GM18526 (cell line): ENCODE data around the gene RAB11B.

Source experiments
- POLR2A ChIP-seq: IDR thresholded peaks from 3 replicates; pipeline ENCODE4 v1.6.1; 2011; ENCODE audit not compliant: insufficient read length; ENCODE audit errors: extremely low read depth

The RAB11B gene

DNA sequence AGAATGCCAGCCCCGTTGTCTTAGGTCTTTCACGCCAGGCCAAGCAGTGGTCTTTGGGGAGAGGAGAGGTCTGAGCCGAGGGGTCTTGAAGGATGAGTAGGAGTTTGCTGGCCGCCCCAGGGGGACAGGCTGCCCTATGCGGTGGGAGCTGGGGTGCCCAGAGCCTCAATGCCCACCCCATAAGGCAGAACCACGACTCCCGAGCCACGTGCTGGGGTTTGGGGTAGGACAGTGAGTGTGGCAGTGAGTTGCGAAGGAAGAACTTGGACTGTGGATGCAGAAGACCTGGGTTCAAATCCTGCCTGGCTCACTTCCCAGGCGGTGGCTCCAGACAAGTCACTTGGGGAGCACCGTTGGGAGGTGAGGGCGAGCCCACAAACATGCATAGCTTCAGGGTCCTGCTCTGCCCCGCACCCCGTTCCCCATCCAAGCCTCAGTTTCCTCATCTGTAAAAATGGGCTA lies 5.5 kb downstream of the RAB11B start:
- no peak for TF ChIP-seq POLR2A

DNA sequence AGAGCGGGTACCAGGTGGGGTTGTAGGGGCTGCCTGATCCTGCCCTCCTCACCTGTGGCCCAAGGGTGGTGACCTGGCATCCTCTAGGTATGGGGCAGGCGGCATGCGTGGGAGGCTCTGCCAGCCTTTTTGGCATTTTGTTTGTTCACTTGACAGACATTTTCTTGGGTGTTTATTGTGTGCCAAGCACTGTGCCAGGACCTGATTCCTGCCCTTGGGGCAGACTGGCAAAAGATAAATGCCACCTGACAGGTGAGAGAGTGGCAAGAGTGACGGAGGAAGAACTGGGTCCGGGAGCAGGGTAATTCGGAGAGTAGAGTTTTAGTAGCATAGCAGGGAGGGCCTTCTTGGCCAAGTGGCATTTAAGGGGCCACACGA lies 6.0 kb downstream of the RAB11B start:
- TF ChIP-seq POLR2A = no peak

DNA sequence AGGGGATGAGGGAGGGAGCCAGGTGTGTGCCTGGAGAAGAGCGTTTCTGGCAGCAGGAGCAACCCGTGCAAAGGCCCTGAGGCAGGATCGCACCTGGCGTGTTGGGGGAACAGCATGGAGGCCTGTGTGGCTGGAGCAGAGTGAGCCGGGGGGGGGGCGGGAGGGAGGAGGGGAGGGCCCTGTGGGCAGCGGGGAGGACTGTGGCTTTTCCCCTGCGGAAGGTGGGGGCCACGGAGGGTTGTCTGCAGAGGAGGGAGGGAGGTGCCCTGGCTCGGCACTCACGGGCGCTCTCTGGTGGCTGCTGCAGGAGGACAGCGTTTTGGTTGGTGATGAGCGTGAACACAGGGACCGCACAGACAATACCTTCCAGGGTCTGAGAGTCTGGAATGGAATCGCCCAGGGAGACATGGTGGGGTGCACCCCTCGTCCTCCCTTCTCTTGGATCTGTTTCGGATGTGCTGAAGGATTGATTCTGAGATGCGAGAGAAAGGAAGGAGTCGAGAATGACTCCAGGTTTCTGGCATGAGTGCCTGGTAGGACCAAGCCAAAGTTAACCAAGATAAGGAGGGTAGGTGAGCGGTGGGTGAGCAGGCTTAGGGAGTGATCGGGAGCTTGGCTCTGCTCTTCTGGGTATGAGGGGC lies 6.5 kb downstream of the RAB11B start:
- TF ChIP-seq POLR2A = no peak

DNA sequence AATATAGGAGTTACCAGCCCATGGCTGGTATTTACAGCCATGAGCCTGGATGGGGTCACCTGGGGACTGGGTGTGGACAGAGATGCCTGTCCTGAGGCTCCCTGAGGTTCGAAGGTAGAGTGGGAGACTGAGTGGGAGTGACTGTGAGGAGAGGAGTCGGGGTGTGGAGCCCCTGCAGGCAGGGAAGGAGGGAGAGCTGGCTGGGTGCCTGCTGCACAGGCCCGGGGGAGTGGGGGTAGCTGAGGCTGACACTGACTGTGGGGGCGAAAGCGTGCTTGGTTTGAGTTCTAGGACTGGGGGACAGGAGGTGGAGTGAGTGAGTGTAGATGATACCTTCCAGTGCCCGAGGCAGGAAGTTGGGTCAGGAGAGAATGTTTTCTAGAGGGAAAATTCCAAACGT lies 7.1 kb downstream of the RAB11B start:
- no peak for TF ChIP-seq POLR2A

DNA sequence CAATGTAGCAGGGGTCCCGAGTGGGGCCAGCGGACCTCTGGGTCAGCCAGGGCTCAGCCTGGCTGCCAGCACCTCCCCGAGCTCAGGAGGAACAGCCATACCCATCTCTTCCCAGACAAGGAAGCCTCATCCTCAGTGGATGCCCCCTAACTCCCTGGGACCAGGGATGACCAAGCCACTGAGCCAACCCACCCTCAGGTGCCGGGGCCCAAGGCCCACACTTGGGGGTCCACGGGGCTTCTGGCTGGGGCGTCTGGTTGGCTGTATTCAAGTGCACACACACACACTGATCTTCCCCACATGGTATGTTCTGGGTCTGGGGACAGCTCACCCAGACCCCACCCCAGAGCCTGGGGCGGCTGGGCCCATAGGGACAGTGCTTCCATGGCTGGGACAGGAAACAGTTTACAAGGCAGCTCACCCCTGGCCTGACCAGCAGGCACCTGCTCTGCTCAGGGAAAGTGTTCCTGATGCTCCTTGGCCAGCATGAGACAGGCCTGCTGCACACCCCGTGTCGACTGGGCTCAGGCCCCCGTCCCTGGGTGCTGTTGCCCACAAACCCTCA lies 7.7 kb downstream of the RAB11B start:
- TF ChIP-seq POLR2A = no peak

DNA sequence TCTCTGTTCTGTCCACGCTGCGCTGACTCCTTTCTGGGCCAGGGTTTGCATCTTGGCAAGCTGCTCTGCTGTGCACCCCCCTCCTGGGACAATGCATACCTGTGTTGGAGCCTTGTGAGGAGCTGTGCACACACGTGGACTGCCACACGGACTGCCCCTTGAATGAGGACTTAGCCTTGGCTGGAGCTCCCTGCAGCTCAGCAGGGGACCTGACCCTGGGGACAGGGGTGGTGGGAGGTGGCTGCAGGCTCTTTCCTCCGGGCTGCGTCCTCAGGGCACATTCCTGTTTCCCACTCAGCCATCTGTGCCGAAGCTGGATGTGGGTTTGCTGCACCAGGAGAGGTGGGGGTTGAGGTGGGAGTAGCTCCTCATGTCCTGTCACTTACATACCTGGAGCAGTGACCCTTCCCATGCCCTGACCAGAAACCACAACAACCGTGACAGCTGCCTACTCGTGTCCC lies 8.2 kb downstream of the RAB11B start:
- no peak for TF ChIP-seq POLR2A

DNA sequence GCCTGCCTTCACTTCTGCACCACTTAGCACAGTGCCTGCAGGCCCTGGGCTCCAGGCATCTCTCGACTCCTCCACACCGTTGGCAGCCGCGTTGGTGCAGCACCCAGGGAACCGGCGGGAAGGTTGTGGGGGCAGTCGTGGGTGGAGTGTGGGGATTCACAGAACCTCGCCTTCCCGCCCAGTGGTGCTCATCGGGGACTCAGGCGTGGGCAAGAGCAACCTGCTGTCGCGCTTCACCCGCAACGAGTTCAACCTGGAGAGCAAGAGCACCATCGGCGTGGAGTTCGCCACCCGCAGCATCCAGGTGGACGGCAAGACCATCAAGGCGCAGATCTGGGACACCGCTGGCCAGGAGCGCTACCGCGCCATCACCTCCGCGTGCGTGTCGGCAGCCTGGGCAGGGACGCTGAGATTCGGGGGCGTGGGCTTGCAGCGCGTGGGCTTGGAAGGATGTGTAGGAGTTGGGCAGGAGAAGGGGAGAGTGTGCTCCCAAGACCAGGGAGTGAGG lies 9.6 kb downstream of the RAB11B start:
- no peak for TF ChIP-seq POLR2A

DNA sequence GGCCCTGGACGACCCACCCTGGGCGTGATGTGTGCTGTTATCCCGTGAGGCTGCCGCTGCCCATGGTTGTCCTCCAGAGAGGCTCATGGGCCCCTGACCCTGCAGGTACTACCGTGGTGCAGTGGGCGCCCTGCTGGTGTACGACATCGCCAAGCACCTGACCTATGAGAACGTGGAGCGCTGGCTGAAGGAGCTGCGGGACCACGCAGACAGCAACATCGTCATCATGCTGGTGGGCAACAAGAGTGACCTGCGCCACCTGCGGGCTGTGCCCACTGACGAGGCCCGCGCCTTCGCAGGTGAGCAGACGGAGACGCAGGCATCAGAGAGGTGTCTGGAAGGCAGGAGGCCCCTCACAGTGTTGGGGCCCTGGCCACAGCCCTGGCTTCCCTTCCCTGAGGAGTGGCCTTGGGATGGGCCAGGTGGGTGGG lies 11.8 kb downstream of the RAB11B start:
- no peak for TF ChIP-seq POLR2A

DNA sequence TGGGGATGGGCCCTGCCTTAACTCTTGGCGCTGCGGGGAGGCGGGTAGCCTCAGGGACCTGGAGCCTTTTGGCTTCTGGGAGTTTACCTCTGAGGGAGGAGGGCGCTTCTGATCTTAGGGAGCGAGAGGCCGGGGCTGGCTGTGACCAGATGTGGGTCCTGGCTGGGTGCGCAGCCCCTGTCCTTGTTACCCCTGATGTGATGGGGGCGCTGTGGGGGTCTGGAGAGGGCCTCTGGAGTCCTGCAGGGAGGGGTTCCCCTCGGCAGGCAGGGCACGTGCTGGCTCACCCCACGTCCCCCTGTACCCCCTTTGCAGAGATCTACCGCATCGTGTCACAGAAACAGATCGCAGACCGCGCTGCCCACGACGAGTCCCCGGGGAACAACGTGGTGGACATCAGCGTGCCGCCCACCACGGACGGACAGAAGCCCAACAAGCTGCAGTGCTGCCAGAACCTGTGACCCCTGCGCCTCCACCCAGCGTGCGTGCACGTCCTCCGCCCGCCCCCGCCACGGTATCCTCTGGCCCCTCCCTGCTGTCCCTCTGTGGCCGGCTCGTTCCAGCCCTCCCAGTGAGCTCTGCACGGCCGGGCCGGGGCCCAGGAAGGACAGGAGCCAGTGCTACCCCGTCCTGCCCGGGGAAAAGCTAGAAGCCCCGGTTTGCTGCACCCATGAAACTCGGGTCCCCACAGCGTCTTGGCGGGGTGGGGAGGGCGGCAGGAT lies 13.1 kb downstream of the RAB11B start:
- no peak for TF ChIP-seq POLR2A

DNA sequence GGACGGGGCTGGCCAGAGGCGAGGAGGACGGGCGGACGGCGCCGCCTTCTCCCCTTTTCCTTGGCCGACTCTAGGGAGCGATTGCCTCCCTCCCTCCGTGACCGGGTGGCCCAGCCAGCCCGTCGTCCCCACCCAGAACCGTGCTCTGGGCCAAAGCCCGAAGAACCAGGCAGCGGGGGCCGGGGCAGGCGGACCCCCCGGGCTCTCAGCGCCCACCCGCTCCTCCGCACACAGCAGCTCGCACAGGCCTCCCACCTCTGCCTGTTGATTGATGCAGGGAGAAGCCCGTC lies 13.6 kb downstream of the RAB11B start:
- no peak for TF ChIP-seq POLR2A

DNA sequence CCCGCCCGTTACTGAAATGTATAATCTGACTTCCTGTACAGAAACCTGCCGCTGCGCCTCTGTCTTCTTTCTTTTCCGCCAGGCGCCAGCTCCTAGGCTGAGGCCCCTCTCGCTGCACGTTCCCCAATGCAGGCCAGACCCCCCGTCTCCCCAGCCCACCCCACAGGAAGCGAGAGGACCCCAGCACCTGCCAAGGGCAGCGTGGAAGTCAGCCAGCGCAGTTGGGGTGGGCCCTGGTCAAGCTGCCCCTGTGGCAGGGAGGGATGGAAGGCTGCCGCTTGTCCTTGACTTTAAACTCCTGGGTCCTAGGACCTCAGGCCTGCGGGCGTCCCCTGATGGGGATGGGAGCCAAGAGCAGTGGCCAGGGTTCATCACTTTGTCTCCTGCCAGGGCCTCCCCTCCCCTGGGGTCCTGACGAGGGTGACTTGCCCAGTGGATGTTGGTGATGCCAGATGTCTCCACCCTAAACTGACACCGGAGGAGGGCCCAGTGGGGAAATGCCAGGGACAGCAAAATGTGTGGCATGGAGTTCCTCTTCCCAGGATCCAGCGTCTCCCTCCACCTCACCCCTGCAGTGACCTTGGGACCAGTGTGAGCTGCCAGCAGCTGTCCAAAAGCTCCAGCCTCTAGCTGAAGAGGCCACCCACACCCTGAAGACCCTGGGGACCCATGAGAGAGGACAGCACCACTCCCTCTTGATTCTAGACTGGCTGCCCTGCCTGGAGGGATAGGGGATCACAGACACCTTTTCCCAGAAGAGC lies 14.4 kb downstream of the RAB11B start:
- TF ChIP-seq POLR2A = no peak

DNA sequence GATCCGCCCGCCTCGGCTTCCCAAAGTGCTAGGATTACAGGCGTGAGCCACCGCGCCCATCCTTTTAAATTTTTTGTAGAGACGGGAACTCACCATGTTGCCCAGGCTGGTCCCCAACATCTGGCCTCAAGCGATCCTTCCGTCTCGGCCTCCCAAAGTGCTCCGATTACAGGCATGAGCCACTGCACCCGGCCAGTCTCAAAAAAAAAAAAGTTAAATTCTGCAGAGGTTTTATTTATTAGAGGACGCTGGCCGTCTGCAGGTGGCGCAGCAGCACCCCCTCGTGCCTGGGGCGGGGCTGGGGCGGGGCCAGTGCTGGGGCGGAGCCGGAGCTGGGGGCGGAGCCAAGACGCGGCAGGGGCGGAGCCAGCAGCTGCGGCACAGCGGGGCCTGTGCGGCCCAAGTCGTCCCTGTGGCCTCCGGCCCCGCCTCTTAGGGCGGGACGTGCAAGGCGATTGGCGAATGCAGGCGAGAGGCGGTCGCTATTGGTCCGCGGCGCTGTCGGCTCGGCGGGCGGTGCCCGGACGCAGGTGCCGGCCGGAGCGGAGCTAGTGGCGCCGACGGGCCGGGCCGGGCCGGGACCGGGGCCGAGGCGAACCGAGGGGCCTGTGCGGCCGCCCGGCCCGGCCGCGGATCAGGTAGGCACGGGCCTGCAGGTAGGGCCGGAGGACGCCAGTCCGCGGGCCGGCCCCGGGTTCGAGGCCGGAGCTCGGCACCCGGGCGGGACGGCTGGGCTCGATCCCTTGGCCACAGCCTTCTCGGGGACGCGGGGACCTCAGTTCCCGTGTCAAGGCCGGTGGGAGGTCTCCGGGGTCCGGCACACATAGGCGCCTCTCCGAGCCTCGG lies 22.8 kb downstream of the RAB11B start, which contains the start of gene MARCHF2:
Gene MARCHF2, plus strand, starts transcription at position 523 of the 846 bp plus-strand sequence. CDS start 8,536 bp downstream, outside the sequence.
- peak; percentile 47 for TF ChIP-seq POLR2A

DNA sequence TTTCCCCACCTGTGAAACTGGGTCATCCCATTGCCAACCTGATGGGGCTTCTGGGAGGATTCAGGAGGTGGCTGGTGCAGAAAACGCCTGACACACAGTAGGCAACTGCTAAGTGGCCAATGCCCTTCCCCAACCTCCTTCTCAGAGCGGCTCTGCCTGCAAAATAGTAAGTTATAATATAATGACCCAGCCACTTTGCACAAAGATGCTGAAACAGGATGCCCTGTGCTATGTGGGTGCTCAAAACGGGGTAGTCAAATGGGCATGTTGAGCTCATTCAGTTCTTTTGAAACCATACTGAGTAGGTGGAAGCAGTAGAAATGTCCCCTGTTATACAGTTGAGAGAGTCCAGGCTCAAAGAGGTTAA lies 23.5 kb downstream of the RAB11B start:
- TF ChIP-seq POLR2A = no peak

DNA sequence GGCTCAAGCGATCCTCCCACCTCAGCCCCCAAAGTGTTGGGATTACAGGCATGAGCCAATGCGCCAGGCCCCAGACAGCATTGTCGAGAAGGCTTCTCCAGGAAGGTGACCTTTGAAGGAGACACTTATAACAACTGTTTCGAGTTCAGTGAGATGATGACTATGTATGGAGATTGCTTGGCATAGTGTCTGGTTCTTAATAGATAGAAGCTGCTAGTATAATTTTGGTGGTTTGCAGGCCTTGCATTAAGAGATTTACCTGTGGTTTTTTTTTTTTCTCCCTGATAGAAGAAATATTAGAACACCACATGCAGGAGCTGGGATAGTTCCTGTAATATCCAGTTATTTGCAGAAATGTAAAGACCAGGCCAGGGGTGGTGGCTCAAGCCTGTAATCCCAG lies 26.6 kb downstream of the RAB11B start:
- TF ChIP-seq POLR2A = no peak
